Measurements from ENCODE around the gene RPS8.
"Not testable (repeated sequence)": the region's sequence is repeated elsewhere in the genome, so short reads cannot be mapped to it uniquely, and the experiment has no call there.

The RPS8 gene

DNA sequence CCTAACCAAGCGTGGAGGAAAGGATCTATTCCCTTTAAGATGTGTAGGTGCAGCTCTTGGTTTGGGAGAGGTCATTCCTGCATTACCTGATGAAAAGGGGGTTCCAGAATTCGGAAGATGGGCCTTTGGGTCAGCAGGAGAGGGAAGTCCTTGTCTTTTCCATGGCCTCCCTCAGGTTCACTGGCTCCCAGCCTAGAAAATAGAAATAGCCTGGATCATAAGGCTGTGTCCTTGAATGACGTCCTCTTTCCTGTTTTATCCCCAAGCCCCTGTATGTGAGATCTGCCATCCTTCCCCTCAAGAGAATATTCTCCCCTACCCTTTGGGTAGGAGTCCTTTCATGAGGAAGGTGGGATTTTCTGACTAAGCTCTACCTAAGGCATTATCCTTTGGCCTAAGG is 14.5 kb upstream of the RPS8 start:
- DNase-seq (ENCODE audit: low read depth), result no peak
- H3K4me3 ChIP-seq (ENCODE audit: control insufficient read depth, low read depth, low read length), result no peak overlapping the region
- TF ChIP-seq, protein P1, sequence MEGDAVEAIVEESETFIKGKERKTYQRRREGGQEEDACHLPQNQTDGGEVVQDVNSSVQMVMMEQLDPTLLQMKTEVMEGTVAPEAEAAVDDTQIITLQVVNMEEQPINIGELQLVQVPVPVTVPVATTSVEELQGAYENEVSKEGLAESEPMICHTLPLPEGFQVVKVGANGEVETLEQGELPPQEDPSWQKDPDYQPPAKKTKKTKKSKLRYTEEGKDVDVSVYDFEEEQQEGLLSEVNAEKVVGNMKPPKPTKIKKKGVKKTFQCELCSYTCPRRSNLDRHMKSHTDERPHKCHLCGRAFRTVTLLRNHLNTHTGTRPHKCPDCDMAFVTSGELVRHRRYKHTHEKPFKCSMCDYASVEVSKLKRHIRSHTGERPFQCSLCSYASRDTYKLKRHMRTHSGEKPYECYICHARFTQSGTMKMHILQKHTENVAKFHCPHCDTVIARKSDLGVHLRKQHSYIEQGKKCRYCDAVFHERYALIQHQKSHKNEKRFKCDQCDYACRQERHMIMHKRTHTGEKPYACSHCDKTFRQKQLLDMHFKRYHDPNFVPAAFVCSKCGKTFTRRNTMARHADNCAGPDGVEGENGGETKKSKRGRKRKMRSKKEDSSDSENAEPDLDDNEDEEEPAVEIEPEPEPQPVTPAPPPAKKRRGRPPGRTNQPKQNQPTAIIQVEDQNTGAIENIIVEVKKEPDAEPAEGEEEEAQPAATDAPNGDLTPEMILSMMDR (conservative IDR thresholded peaks at IDR 0.05; ENCODE audit: control insufficient read depth, insufficient read depth, low read depth, low read length), result no peak

DNA sequence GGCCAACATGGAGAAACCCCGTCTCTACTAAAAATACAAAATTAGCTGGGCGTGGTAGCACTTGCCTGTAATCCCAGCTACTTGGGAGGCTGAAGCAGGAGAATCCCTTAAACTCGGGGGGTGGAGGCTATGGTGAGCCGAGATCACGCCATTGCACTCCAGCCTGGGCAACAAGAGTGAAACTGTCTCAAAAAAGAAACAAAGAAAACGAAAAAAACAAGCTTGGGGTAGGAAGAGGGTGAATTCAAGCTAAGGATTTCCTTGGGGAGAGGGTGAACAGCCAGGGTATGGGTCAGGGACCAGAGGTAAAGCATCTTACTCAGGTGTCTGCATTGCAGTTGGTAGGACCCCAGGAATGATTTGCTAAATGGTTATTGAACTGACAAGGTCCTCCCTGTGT is 8.9 kb upstream of the RPS8 start:
- DNase-seq (ENCODE audit: low read depth); H3K4me3 ChIP-seq (ENCODE audit: control insufficient read depth, low read depth, low read length): not testable (repeated sequence)

DNA sequence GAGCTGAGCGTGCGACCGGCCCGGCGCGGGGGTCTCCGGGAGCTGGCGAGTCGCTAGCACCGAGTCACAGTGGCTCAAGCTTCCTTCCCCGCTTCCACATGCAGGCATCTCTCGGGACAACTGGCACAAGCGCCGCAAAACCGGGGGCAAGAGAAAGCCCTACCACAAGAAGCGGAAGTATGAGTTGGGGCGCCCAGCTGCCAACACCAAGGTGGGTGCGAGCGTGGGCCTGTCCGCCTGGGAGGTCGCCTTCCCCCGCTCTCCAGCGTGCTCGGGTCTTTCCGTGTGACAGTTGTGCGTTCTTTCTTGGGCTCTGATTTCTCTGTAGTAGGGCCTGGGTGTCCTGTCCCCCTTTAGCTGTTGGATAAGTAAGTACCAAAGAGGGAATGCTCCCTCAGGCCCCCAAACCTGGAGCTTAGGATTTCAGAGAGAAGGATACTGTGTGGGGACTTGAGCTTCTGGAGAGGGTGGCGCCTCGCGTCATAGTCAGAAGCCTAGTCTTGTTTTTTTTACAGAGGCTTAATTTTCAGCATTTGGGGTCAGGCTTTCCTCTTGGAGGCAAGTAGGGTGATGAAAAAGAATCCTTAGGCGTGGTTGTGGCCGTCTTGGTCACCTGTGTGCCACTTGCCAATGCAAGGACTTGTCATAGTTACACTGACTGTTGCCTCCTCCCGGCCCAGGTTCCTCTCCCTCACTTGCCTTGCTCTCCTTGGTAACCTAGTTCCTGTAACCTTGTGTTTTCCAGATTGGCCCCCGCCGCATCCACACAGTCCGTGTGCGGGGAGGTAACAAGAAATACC is 790 bp downstream of the RPS8 start:
- no peak for DNase-seq (ENCODE audit: low read depth)
- TF ChIP-seq, protein P1 (conservative IDR thresholded peaks at IDR 0.05; ENCODE audit: control insufficient read depth, insufficient read depth, low read depth, low read length), result no peak
- peak overlapping the region; percentile 83 for H3K4me3 ChIP-seq (ENCODE audit: control insufficient read depth, low read depth, low read length)

DNA sequence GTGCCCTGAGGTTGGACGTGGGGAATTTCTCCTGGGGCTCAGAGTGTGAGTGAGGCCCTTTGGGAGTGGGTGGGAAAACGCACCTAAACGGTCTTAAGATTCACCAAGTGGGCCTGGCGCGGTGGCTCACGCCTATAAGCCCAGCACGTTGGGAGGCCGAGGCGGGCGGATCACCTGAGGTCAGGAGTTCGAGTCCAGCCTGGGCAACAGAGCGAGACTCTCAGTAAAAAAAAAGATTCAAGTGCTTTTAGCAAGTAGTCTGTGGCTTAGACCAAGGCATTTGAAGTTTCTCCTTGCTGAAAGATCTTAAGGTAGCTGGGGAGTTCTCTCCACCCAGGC is 1.4 kb downstream of the RPS8 start:
- peak overlapping the region; percentile 83 for H3K4me3 ChIP-seq (ENCODE audit: control insufficient read depth, low read depth, low read length)
- TF ChIP-seq, protein P1 (conservative IDR thresholded peaks at IDR 0.05; ENCODE audit: control insufficient read depth, insufficient read depth, low read depth, low read length), result no peak
- no peak for DNase-seq (ENCODE audit: low read depth)

DNA sequence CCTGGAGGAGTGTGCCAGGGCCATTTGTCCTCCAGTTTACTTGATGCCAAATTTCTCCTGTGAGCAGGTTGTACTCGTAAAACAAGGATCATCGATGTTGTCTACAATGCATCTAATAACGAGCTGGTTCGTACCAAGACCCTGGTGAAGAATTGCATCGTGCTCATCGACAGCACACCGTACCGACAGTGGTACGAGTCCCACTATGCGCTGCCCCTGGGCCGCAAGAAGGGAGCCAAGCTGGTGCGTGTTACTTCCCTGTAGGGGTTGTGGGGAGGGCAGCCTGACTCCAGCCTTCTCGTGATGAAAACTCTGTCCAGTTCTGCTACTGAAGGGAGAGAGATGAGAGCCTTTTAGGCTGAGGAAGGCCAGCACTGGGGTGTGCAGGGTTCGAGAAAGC is 2.2 kb downstream of the RPS8 start:
- peak overlapping the region; percentile 83 for H3K4me3 ChIP-seq (ENCODE audit: control insufficient read depth, low read depth, low read length)
- TF ChIP-seq, protein P1 (conservative IDR thresholded peaks at IDR 0.05; ENCODE audit: control insufficient read depth, insufficient read depth, low read depth, low read length), result no peak
- DNase-seq (ENCODE audit: low read depth), result no peak

DNA sequence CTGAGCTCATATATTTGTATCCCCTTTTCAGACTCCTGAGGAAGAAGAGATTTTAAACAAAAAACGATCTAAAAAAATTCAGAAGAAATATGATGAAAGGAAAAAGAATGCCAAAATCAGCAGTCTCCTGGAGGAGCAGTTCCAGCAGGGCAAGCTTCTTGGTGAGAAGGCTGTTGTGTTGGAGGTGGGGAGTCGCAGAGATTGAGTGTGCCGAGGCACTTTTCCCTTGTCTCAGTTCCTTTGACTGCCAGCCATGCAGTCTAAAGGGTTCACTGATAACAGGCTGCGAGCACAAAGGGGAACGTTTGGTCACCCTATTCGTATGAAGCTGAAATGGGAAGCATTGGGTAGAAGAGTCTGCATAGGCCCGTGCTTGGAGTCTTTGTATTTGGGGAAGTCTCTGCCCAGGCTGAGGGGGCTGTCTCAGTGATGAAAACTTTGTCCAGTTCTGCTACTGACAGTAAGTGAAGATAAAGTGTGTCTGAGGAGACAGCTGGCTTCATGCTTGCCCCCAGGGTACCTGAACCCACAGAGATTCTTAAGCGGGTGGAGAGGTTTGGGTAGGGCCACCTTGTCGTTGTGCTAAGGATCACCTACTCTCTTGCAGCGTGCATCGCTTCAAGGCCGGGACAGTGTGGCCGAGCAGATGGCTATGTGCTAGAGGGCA is 2.8 kb downstream of the RPS8 start:
- no peak for DNase-seq (ENCODE audit: low read depth)
- TF ChIP-seq, protein P1 (conservative IDR thresholded peaks at IDR 0.05; ENCODE audit: control insufficient read depth, insufficient read depth, low read depth, low read length), result no peak
- H3K4me3 ChIP-seq (ENCODE audit: control insufficient read depth, low read depth, low read length), result peak overlapping the region; percentile 83

DNA sequence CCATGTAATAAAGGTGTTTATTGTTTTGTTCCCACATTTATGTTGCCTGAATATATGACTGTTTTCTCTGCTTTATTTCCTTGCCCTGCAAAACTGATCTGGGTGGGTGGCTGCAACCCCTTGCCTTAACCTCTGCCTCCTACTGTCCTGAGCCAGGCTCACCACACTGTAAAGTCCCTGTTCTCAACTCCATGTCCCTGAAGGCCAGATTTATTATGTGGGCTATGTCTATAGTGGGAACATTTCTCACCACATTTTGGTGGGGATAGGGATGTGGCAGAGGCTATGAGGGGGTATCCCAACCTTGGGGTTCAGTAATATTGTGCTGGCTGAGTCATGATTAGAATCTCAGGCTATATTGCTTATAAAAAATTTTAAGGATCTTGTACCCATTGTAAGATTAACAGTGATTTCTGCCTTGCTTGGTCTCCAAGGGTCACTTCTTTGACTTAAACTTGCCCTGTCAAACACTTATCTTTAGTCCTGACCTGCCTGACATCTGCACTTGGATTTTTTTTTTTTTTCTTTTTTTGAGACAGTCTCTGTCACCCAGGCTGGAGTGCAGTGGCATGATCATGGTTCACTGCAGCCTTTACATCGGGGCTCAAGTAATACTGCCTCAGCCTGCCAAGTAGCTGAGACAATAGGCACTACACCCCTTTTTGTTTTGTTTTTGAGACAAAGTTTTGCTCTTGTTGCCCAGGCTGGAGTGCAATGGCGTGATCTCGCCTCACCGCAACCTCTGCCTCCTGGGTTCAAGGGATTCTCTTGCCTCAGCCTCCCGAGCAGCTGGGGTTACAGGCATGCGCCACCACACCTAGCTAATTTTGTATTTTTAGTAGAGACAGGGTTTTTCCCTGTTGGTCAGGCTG is 3.6 kb downstream of the RPS8 start:
- DNase-seq (ENCODE audit: low read depth), result no peak
- H3K4me3 ChIP-seq (ENCODE audit: control insufficient read depth, low read depth, low read length), result no peak overlapping the region
- TF ChIP-seq, protein P1 (conservative IDR thresholded peaks at IDR 0.05; ENCODE audit: control insufficient read depth, insufficient read depth, low read depth, low read length), result no peak
